H1 (cell line): ENCODE measurements around the gene CAVIN2. TPM values are rescaled to one million over a fixed set of nuclear protein-coding genes. Genes with fewer than 3 reads are reported as not detected.

Source experiments
- CREB1 ChIP-seq: IDR thresholded peaks from 2 replicates; pipeline ENCODE4 v1.6.1; 2012; ENCODE audit warnings: inconsistent platforms
- RXRA ChIP-seq: IDR thresholded peaks from 2 replicates; pipeline ENCODE4 v1.6.1; 2011; ENCODE audit warnings: low read depth, mild to moderate bottlenecking, low read length, moderate library complexity; ENCODE audit not compliant: insufficient read depth
- polyA plus RNA-seq, 7 experiments: library from polyadenylated mRNA; depleted of rRNA in 3 of 7; stranded (reverse) in 5 of 7; unstranded in 2 of 7; fragments of >200 nt in 5 of 7; fragments of 200-250 nt in 2 of 7; gene quantifications; 1 replicate in 5 of 7; 2 replicates in 1 of 7; 4 replicates in 1 of 7; pipeline versions ENCODE4 v1.2.1 to v1.2.3, GENCODE V29; 2011 to 2013; ENCODE audit warnings: missing spikeins in 2 of 7, mixed read lengths in 2 of 7
- total RNA-seq: library from RNA; stranded (reverse); fragmentation: NEBNext Ultra II Directional; extraction: Animal tissue kit (Norgen Biotek cat#: 25700); gene quantifications from 2 replicates; pipeline ENCODE4 v1.2.1, GENCODE V29; 2021

CAVIN2 gene
- total and polyA plus RNA-seq, 2 of the 8 experiments (the other 6 are each of a cell fraction or from before 2014, with no cell fraction given) = 0.03 TPM; not detected in 1

GRCh38 chr2:191885098-191885497 lies 38.2 kb upstream of the CAVIN2 start (continued):
- no peak for TF ChIP-seq RXRA
- no peak for TF ChIP-seq CREB1
- TF ChIP-seq, all 59 proteins: peak for 0
